ENCODE results near the gene GRIN1.

The GRIN1 gene

DNA sequence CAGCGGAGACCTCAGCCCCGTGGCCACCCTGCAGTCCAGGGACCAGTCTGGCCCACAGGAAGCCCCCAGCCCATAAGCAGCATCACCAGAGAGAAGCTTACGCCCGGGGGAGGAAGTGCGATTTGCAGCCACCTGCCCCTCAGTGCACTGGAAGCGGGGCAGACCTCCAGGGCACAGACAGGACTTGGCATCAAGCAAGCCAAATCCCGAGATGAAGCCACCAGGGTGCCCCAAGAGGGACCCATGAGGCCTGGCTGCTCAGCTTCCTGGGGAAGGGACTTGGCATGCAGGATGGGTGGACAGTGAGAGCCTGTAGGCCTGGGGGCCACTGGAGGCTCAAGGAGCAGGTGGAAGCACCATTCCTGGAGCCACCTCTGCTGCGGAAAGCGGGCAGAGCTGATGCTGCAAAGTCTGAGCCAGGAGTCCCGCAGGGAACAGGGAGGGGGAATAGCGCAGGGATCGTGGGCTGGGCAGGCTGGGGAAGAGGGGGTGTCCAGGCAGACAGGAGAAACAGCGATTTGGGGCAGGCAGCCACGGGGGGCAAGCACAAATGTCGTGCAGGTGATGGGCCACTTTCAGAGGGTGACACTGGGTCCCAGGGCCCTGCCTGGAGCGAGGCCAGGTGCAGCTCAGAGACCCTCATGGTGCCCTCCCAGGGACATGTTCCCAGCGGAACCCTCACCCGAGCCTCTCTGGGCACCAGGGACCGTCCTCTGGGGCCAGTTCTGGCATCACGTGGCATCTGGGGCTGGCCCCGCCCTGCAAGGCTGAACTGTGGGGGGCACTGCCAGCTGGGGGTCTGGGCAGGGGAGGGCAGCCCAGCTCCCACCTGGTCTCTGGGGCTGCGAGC, 27.7 kb downstream of the GRIN1 start:
- Histone ChIP-seq H4K20me1 (ENCODE audit: insufficient read depth, low read length) (no peaks in the 10 kb centered on the region), H2AFZ (ENCODE audit: low read length) (no peak overlapping the region), H3K9me2 (ENCODE audit: low read depth, low read length) (no peaks in the 10 kb centered on the region), H3K4me2 (ENCODE audit: low read length) (no peak overlapping the region), H3K27me3 (ENCODE audit: insufficient read depth, low read length) (peaks cover 14% of the 10 kb centered on the region), H3K9me3 (ENCODE audit: low read length) (no peaks in the 10 kb centered on the region), H3F3A (ENCODE audit: insufficient read depth, low read length) (no peaks in the 10 kb centered on the region), H3K4me3 (ENCODE audit: low read depth, low read length, poor library complexity, severe bottlenecking) (no peak overlapping the region), H3K9ac (ENCODE audit: low read length) (no peak overlapping the region), H3K36me3 (ENCODE audit: insufficient read depth, low read length) (no peaks in the 10 kb centered on the region), H3K4me1 (ENCODE audit: insufficient read depth, low read length, severe bottlenecking) (peaks cover 10% of the 10 kb centered on the region), H3K79me2 (ENCODE audit: insufficient read depth, low read length) (no peaks in the 10 kb centered on the region), H3K27ac (ENCODE audit: low read depth, low read length, poor library complexity, severe bottlenecking) (no peak overlapping the region)
- no peak for TF ChIP-seq EZH2 (IDR thresholded peaks at IDR 0.05; ENCODE audit: borderline replicate concordance, low read length)
- TF ChIP-seq, protein P1, sequence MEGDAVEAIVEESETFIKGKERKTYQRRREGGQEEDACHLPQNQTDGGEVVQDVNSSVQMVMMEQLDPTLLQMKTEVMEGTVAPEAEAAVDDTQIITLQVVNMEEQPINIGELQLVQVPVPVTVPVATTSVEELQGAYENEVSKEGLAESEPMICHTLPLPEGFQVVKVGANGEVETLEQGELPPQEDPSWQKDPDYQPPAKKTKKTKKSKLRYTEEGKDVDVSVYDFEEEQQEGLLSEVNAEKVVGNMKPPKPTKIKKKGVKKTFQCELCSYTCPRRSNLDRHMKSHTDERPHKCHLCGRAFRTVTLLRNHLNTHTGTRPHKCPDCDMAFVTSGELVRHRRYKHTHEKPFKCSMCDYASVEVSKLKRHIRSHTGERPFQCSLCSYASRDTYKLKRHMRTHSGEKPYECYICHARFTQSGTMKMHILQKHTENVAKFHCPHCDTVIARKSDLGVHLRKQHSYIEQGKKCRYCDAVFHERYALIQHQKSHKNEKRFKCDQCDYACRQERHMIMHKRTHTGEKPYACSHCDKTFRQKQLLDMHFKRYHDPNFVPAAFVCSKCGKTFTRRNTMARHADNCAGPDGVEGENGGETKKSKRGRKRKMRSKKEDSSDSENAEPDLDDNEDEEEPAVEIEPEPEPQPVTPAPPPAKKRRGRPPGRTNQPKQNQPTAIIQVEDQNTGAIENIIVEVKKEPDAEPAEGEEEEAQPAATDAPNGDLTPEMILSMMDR (IDR thresholded peaks at IDR 0.05; ENCODE audit: low read length), result no peak

DNA sequence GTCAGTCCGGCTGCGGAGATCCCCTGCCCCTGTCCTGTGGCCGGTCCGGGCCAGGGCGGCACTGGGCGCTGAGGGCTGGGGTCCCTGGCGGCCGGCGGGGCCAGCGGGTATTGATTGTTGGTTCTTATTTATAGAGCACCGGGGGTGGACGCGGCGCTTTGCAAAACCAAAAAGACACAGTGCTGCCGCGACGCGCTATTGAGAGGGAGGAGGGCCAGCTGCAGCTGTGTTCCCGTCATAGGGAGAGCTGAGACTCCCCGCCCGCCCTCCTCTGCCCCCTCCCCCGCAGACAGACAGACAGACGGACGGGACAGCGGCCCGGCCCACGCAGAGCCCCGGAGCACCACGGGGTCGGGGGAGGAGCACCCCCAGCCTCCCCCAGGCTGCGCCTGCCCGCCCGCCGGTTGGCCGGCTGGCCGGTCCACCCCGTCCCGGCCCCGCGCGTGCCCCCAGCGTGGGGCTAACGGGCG, 28.4 kb downstream of the GRIN1 start:
- H3K4me2 ChIP-seq (ENCODE audit: low read length), result no peak overlapping the region
- no peak overlapping the region for H2AFZ ChIP-seq (ENCODE audit: low read length)
- no peak overlapping the region for H3K4me3 ChIP-seq (ENCODE audit: low read depth, low read length, poor library complexity, severe bottlenecking)
- no peaks in the 10 kb centered on the region for H3K9me2 ChIP-seq (ENCODE audit: low read depth, low read length)
- peaks cover 10% of the 10 kb centered on the region for H3K4me1 ChIP-seq (ENCODE audit: insufficient read depth, low read length, severe bottlenecking)
- H3K9ac ChIP-seq (ENCODE audit: low read length), result no peak overlapping the region
- TF ChIP-seq, protein P1 (IDR thresholded peaks at IDR 0.05; ENCODE audit: low read length), result no peak
- TF ChIP-seq EZH2 (IDR thresholded peaks at IDR 0.05; ENCODE audit: borderline replicate concordance, low read length), result no peak
- H3K27ac ChIP-seq (ENCODE audit: low read depth, low read length, poor library complexity, severe bottlenecking), result no peak overlapping the region
- H3F3A ChIP-seq (ENCODE audit: insufficient read depth, low read length), result no peaks in the 10 kb centered on the region
- H4K20me1 ChIP-seq (ENCODE audit: insufficient read depth, low read length), result no peaks in the 10 kb centered on the region
- no peaks in the 10 kb centered on the region for H3K9me3 ChIP-seq (ENCODE audit: low read length)
- H3K27me3 ChIP-seq (ENCODE audit: insufficient read depth, low read length), result peaks cover 14% of the 10 kb centered on the region
- no peaks in the 10 kb centered on the region for H3K36me3 ChIP-seq (ENCODE audit: insufficient read depth, low read length)
- H3K79me2 ChIP-seq (ENCODE audit: insufficient read depth, low read length), result no peaks in the 10 kb centered on the region

DNA sequence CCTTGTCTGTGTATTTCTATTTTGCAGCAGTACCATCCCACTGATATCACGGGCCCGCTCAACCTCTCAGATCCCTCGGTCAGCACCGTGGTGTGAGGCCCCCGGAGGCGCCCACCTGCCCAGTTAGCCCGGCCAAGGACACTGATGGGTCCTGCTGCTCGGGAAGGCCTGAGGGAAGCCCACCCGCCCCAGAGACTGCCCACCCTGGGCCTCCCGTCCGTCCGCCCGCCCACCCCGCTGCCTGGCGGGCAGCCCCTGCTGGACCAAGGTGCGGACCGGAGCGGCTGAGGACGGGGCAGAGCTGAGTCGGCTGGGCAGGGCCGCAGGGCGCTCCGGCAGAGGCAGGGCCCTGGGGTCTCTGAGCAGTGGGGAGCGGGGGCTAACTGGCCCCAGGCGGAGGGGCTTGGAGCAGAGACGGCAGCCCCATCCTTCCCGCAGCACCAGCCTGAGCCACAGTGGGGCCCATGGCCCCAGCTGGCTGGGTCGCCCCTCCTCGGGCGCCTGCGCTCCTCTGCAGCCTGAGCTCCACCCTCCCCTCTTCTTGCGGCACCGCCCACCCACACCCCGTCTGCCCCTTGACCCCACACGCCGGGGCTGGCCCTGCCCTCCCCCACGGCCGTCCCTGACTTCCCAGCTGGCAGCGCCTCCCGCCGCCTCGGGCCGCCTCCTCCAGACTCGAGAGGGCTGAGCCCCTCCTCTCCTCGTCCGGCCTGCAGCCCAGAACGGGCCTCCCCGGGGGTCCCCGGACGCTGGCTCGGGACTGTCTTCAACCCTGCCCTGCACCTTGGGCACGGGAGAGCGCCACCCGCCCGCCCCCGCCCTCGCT, 29.0 kb downstream of the GRIN1 start:
- no peaks in the 10 kb centered on the region for H3F3A ChIP-seq (ENCODE audit: insufficient read depth, low read length)
- H3K27ac ChIP-seq (ENCODE audit: low read depth, low read length, poor library complexity, severe bottlenecking), result no peak overlapping the region
- no peaks in the 10 kb centered on the region for H3K36me3 ChIP-seq (ENCODE audit: insufficient read depth, low read length)
- no peaks in the 10 kb centered on the region for H3K9me2 ChIP-seq (ENCODE audit: low read depth, low read length)
- H3K4me2 ChIP-seq (ENCODE audit: low read length), result no peak overlapping the region
- H3K79me2 ChIP-seq (ENCODE audit: insufficient read depth, low read length), result no peaks in the 10 kb centered on the region
- H4K20me1 ChIP-seq (ENCODE audit: insufficient read depth, low read length), result no peaks in the 10 kb centered on the region
- peaks cover 10% of the 10 kb centered on the region for H3K4me1 ChIP-seq (ENCODE audit: insufficient read depth, low read length, severe bottlenecking)
- H2AFZ ChIP-seq (ENCODE audit: low read length), result no peak overlapping the region
- H3K9me3 ChIP-seq (ENCODE audit: low read length), result no peaks in the 10 kb centered on the region
- TF ChIP-seq, protein P1 (IDR thresholded peaks at IDR 0.05; ENCODE audit: low read length), result no peak
- no peak for TF ChIP-seq EZH2 (IDR thresholded peaks at IDR 0.05; ENCODE audit: borderline replicate concordance, low read length)
- H3K27me3 ChIP-seq (ENCODE audit: insufficient read depth, low read length), result peaks cover 14% of the 10 kb centered on the region
- H3K9ac ChIP-seq (ENCODE audit: low read length), result no peak overlapping the region
- no peak overlapping the region for H3K4me3 ChIP-seq (ENCODE audit: low read depth, low read length, poor library complexity, severe bottlenecking)

All from OCI-LY1 (cell line).